Activated T-cell treated with anti-CD3 and anti-CD28 coated beads, Interleukin-2, amount 50 U/mL, for 72 hours (primary cell): ENCODE measurements around the gene SHISA3. TPM values are rescaled to one million over a fixed set of nuclear protein-coding genes. Genes with fewer than 3 reads are reported as not detected.

Experiments used
- ATAC-seq, 2 donors: fragments of 150-1000 bp; cut with Tn5 transposase; replicated peaks in 1 of 2; 2 replicates each; pipeline ENCODE4 v1.10.0; 2021; ENCODE audit warnings: moderate library complexity in 2 of 2, mild to moderate bottlenecking in 1 of 2
- DNase-seq, 2 donors: peaks; one replicate each; pipeline ENCODE4 v3.0.0; 2021 to 2022; ENCODE audit warnings: mixed read lengths in 1 of 2
- H3K27ac Mint-ChIP-seq: one replicate; pipeline ENCODE4 v1.8.0; 2022; ENCODE audit warnings: mild to moderate bottlenecking, moderate library complexity, mixed read lengths
- H3K27me3 Mint-ChIP-seq: one replicate; pipeline ENCODE4 v1.8.0; 2022; ENCODE audit warnings: low read depth, mixed read lengths
- H3K36me3 Mint-ChIP-seq, 2 donors: one replicate each; pipeline ENCODE4 v1.8.0; 2022; ENCODE audit warnings: mixed read lengths in 2 of 2, mild to moderate bottlenecking in 1 of 2; ENCODE audit not compliant: insufficient read depth in 2 of 2
- H3K4me1 Mint-ChIP-seq: one replicate; pipeline ENCODE4 v1.8.0; 2022; ENCODE audit warnings: low read depth, mixed read lengths
- H3K4me3 Mint-ChIP-seq, 2 donors: one replicate each; pipeline ENCODE4 v1.8.0; 2022; ENCODE audit warnings: mild to moderate bottlenecking in 2 of 2, mixed read lengths in 2 of 2, moderate library complexity in 2 of 2
- H3K9me3 Mint-ChIP-seq, 2 donors: one replicate each; pipeline ENCODE4 v1.8.0; 2022; ENCODE audit warnings: mixed read lengths in 2 of 2
- total RNA-seq, 2 donors: library from RNA; stranded (reverse); gene quantifications; one replicate each; pipeline ENCODE4 v1.2.3, GENCODE V29; 2022

The SHISA3 gene
- total RNA-seq, 2 donors from 2014 or later = 0.23 to 0.41 TPM

- H3K36me3 Mint-ChIP-seq = peaks cover 0 to 5% of the 10 kb centered on the region in 2 donors
- H3K4me3 Mint-ChIP-seq = no peak overlapping the region
- DNase-seq (no peak), ATAC-seq (no peak)
- no peak overlapping the region for H3K27ac Mint-ChIP-seq
- no peaks in the 10 kb centered on the region for H3K27me3 Mint-ChIP-seq
- no peaks in the 10 kb centered on the region for H3K4me1 Mint-ChIP-seq
- H3K9me3 Mint-ChIP-seq = no peaks in the 10 kb centered on the region
Measured at GRCh38 chr4:42428036-42428435, 30.7 kb downstream of the SHISA3 start.

DNA sequence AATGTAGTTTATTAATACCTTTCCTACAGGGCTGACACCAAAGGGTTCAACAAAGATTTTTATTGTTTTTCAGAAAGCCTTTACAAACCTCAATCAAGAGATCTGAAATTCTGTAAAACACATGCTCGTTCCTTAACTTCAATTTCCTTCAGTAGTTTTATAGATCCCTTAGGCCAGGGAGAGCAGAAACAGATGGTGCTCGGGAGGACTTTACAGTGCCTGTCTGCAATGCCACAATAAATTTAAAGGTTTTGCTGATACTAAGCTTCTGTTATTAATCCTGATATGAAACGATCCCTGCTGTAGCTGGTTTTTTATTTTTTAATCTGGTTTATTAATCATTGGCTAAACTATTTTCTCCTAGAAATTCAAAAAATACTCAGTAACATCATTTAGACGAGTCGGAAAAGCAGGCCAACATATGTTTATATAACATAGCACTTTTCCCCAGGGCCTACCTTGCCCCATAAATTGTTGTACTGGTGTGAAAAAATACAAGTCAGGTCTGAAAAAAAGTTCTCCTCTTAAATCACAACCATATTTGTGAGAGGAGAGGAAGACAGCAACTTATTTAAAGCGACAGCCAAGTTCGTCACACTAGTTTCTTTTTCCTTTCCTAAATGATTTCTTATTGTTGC is 39.8 kb downstream of the SHISA3 start:
- Mint-ChIP-seq H3K27me3 (no peaks in the 10 kb centered on the region), H3K4me1 (no peaks in the 10 kb centered on the region), H3K27ac (no peak overlapping the region), H3K9me3 (no peaks in the 10 kb centered on the region), H3K4me3 (no peak overlapping the region), H3K36me3 (peaks cover 5 to 16% of the 10 kb centered on the region in 2 donors)
- DNase-seq (no peak), ATAC-seq (no peak)

DNA sequence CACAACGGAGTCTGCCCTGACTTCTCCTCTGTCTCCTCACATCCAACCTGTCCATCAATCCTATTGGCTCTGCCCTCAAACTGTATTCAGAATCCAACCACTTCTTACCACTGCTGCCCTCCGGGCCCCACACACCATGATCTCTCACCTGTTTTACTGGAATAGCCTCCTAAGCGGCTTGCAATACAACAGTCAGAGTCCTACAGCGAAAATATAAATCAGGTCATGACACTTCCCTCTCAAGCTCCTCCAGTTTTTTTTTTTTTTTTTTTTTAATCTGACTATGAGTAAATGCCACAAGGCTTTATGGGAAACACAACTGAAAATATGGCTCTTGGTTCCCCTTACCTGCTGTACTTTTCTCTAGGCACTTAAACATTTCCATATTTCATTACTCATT is 42.8 kb downstream of the SHISA3 start:
- DNase-seq (no peak), ATAC-seq (no peak)
- Mint-ChIP-seq H3K4me1 (no peaks in the 10 kb centered on the region), H3K27ac (no peak overlapping the region), H3K4me3 (no peak overlapping the region), H3K36me3 (peaks cover 5 to 17% of the 10 kb centered on the region in 2 donors), H3K27me3 (no peaks in the 10 kb centered on the region), H3K9me3 (no peaks in the 10 kb centered on the region)

GRCh38 chr4:42442601-42443000 is 45.3 kb downstream of the SHISA3 start:
- Mint-ChIP-seq H3K9me3 (no peaks in the 10 kb centered on the region), H3K27ac (no peak overlapping the region), H3K27me3 (no peaks in the 10 kb centered on the region), H3K4me1 (no peaks in the 10 kb centered on the region), H3K36me3 (peaks cover 2 to 9% of the 10 kb centered on the region in 2 donors), H3K4me3 (no peak overlapping the region)
- ATAC-seq (no peak), DNase-seq (no peak)

- Mint-ChIP-seq H3K27ac (no peak overlapping the region), H3K4me1 (no peaks in the 10 kb centered on the region), H3K36me3 (peaks cover 0 to 11% of the 10 kb centered on the region in 2 donors), H3K27me3 (no peaks in the 10 kb centered on the region), H3K4me3 (no peak overlapping the region), H3K9me3 (no peaks in the 10 kb centered on the region)
- DNase-seq (no peak), ATAC-seq (no peak)
Measured at GRCh38 chr4:42445038-42445437, 47.8 kb downstream of the SHISA3 start.

- Mint-ChIP-seq H3K27ac (no peak overlapping the region), H3K27me3 (no peaks in the 10 kb centered on the region), H3K4me1 (no peaks in the 10 kb centered on the region), H3K4me3 (no peak overlapping the region), H3K9me3 (no peaks in the 10 kb centered on the region), H3K36me3 (peaks cover 4 to 17% of the 10 kb centered on the region in 2 donors)
- no peak for DNase-seq
- no peak for ATAC-seq
Measured at GRCh38 chr4:42446823-42447222, 49.5 kb downstream of the SHISA3 start.

Other genes with a start within 250 kb of the SHISA3 start
- gene BEND4, start 244.8 kb upstream of the SHISA3 start, total RNA-seq = under 1 TPM; 0.41 to 0.53 TPM